HG03060 (cell line): ENCODE measurements around the gene DNAJC12.
"Not testable (repeated sequence)": the region's sequence is repeated elsewhere in the genome, so short reads cannot be mapped to it uniquely, and the experiment has no call there.

Experiments
- ATAC-seq: cut with Tn5 transposase; IDR thresholded peaks from one replicate; pipeline ENCODE4 v1.9.1; 2021; ENCODE audit warnings: low read depth, moderate number of reproducible peaks; ENCODE audit not compliant: unreplicated experiment

Gene DNAJC12

DNA sequence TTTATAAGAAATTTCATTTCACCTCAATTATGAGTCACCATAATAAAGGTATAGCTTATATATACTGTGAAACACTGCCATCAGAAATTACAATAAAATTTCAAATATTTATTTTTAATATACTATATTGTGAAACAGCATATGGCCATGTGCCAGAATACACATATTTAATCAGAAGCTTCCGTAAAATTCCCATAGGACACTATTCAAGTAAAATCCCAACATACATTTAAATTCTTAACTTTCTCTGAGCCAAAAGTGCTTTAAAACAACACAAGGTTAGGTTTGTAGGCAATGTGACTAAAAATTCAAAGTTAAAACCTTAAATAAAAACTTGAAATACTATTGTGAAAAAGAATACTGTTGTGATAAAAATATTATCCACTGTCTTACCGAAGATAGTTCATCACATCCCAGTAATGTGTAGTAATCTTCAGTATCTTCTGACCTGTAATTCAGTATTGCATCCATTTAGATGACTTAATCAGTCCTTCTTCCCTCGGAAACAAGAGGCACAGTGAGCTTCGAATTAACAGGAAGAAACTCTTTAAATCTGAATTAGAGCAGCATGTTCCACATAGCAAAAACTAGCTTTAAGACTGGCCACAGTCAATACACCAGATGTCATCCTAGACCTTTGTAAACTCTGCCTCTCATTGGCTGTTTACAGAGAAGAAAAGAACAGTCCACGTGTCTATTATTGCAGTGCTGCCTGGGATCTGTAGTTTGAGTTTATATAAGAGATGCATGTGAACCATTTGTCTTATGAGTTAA lies at the start of gene DNAJC12:
Gene DNAJC12 (minus strand): TSS at position 648 of the 774 bp plus-strand sequence. CDS start 177 bp downstream, at position 471.
- ATAC-seq = no peak

DNA sequence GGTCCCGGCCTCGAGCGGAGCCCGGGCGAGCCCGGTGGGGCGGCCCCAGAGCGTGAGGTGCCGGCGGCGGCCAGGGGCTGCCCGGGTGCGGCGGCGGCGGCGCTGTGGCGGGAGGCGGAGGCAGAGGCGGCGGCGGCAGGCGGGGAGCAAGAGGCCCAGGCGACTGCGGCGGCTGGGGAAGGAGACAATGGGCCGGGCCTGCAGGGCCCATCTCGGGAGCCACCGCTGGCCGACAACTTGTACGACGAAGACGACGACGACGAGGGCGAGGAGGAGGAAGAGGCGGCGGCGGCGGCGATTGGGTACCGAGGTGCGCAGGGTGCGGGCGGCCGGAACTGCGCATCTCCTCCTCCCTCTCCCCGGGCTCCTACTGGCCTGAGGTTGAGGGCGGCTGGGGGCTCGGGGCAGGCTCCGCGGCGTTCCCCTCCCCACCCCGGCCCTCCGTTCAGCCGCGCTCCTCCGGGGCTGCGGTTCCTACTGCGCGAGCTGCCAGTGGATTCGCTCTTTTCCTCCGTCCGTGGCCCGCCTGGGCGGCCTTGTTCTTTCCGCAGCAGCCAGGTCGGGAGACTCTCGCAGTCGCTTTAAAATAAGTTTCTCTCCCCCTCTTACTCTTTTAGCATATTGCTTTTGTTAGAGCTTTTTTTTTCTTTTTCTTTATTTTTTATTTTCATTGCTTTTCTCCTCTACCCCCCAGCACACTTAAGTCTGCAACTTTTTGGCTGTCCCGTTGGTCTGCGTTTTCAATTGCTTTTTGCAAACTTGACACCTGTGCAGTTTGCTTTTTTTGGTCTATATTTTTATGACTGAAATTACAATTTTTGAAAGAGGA lies 47.1 kb upstream of the DNAJC12 start:
- ATAC-seq = no peak

DNA sequence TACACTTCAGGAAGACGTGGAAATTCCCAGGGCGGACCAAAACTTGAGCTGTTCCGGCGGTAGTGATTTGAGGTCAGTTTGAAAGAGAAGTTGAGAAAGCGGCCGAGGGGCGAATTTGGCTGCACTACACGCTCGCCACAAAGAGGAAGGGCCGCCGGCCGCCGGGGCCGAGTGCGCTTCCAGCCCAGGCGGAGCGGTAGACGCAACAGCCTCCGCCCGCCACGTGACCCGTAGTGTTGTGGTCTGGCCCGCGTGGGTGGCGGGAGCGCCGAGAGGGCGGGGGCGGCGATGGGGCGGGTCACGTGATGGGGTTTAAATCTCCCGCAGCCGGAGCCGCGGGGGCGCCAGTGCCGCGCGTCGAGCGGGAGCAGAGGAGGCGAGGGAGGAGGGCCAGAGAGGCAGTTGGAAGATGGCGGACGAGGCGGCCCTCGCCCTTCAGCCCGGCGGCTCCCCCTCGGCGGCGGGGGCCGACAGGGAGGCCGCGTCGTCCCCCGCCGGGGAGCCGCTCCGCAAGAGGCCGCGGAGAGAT lies 46.4 kb upstream of the DNAJC12 start, which contains the start of gene SIRT1:
Gene SIRT1 (plus strand): TSS at position 344 of the 529 bp plus-strand sequence. CDS start 66 bp downstream, at position 410.
- ATAC-seq = peak; percentile 80

DNA sequence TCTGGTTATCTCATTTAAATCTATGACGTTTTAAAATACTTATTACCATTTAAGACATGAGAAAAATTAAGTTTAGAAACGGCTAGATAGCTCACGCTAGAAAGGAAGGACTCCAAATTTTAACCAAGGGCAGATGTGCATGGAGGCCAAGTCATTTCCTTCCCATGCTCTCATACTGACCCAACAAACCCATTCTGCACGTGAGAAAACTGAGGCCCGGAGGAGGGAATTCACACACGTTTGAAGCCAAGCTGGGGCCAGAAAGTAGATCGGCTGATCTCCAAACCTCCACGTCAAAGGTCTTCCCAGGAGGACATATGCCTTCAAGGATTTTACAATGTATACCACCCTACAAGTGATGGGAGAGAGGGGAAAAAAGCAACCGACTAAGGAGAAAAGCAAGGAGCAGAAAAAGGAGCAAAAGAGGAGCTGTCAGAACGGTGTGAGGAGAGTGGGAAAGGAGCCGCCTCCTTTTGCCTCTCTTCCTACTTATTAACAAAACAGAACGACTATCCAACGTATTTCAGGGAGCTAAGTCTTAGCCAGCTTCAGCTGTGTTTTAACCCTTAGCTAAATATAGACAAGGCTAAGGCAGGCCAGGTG lies 45.8 kb upstream of the DNAJC12 start:
- ATAC-seq = no peak

DNA sequence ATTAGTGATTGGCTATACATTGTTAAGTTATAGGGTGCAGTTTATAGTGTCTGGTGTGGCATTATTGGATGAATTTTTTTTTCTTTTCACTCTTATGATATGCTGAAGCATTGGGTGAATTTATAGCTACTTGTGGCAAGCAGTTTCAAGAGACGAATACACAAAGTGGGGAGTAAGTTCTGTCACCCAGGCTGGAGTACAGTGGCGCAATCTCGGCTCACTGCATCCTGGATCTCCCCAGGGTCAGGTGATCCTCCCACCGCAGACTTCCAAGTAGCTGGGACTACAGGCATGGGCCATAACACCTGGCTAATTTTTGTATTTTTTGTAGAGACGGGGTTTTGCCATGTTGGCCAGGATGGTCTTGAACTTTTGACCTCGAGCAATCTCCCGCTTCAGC lies 40.1 kb upstream of the DNAJC12 start:
- no peak for ATAC-seq

DNA sequence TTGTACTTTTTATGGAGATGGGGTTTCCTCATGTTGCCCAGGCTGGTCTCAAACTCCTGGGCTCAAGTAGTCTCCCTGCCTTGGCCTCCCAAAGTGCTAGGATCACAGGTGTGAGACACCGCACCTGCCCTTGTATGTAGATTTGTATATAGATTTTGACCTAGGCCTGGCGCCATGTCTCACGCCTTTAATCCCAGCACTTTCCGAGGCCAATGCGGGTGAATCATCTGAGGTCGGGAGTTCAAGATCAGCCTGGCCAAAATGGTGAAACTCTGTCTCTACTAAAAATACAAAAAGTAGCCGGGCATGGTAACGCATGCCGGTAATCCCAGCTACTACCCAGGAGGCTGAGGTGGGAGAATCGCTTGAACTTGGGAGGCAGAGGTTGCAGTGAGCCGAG lies 39.4 kb upstream of the DNAJC12 start:
- not testable (repeated sequence) for ATAC-seq

DNA sequence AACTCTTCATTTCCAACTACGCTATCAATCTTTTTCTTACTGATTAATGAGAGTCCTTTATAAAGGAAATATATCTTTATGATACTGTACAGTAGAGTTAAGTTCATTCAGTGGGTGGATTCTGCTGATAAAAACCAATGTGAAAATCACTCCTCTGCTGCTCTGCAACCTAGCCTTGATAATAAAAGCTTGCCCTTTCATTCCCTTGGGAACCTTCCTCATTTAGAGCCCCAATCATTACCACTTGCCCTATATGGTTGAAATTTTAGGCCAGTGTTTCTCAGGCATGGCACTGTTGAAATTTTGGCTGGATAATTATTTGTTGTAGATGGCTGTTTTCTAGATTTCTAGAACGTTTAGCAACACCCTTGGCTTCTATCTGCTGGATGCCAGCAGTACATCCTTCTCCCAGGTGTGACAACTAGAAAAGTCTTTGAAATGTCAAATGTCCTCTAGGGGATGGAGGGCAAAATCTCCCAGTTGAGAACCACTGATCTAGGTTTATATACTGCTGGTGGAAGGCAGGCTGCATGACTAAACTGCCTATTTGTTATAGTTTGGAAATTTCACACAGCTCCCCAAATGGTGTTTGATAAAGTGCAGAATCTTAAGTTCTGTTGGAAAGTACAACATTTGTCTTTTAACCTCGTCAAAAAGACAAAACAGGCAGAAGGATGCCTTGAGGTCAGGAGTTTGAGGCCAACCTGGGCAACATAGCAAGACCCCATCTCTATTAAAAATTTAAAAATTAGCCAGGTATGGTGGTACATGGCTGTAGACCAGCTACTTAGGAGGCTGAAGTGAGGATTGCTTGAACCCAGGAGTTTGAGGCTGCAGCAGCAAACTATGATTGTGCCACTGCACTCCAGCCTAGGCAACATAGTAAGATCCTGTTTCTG lies 37.6 kb upstream of the DNAJC12 start:
- no peak for ATAC-seq

DNA sequence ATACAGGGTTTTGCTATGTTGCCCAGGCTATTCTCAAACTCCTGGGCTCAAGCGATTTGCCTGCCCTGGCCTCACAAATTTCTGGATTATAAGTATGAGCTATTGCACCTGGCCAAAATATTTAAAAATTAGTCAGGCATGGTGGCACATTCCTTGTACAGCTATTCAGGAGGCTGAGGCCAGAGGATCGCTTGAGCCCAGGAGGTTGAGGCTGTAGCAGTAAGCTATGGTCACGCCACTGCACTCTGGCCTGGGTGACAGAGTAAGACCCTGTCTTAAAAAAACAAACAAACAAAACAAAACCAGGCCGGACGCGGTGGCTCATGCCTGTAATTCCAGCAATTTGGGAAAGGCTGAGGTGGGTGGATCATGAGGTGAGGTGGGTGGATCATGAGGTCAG lies 32.0 kb upstream of the DNAJC12 start:
- no peak for ATAC-seq

DNA sequence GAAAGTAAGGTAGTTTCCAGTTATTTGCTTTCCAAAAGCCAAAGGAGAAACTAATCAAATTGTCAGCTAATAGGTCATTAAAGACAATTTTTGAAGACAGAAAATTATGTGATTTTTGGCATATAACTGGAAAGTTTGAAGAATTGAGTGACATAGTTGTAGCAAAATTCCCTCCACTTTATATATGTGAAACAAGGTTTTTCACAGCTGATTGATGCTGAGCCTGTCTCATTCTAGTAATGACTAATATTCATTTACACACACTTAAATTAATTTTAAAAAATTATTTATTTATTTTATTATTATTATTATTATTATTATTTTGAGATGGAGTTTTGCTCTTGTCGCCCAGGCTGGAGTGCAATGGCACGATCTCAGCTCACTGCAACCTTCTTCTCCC lies 30.1 kb upstream of the DNAJC12 start:
- no peak for ATAC-seq

DNA sequence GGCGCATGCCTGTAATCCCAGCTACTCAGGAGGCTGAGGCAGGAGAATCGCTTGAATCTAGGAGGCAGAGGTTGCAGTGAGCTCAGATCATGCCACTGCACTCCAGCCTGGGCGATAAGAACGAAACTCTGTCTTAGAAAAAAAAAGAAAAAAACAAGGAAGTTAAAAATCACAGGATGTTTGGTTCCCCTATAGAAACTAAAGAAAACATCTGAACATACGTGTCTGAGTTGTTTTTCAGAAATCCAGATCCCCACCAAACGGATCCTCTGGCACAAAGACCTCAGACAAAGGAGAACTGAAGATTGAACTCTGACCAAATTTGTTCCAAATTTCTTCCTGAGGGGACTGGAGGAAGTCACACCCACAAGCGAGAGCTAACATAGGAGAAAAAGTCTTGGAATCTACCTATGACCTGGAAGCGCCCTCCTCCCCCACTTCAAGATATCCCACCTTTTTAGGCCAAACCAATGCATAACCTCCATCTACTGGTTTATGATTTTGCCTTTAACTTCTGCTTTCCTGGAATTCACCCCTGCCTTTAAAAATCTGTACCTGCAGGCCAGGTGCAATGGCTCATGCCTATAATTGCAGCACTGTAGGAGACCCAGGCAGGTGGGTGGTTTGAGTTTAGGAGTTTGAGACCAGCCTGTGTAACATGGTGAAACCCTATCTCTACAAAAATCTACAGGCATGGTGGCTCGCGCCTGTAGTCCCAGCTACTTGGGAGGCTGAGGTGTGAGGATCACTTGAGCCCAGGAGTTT lies 26.8 kb upstream of the DNAJC12 start:
- no peak for ATAC-seq

DNA sequence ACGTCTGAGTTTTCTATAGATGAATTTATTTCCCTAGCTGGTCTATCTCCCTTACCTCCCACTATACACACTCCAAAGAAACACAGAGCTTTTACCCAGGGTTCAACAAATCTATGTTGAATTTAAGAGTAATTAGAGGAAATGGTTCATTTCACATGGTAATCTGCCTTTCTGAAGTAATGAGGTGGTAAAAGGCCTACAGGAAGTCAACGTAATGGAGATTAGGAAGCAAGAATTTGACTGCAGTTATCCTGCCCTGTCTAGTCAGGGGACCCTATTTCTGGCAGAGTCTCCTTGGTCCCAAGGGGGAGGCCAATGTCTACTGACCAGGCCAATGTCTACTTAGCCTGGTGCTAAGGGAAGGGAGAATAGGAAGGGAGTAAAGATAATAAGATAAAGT lies 25.1 kb upstream of the DNAJC12 start:
- no peak for ATAC-seq

DNA sequence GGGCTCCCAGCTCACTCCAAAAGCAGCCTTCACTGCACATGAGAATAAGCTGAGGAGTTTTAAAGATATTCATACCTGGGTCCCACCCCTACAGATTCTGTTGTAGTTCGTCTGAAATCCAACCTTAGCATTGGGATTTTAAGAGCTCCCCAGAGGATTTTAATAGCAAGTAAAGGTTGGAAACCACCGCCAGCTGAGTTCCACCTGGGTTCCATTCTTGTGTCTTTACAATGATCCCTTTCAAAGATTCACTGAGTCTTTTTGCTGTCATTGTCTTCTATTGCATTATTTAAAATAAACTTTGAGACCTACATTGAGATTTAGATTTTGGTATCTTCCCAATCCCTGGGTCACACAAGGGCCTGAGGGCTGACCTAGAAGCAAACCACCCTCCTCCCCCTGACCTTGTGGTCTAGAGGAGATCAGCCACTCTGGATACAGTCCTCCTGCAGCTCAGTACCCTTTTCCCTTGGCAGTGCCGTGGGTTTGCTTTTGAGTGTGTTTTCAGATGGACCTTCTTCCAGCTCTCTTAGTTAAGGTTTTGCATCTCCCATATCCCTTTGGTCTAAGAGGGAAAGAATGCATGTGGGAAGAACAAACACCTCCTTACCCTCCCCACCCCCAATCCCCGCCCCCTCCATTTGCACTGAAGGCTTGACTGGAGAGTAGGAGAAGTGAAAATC lies 23.9 kb upstream of the DNAJC12 start:
- no peak for ATAC-seq

DNA sequence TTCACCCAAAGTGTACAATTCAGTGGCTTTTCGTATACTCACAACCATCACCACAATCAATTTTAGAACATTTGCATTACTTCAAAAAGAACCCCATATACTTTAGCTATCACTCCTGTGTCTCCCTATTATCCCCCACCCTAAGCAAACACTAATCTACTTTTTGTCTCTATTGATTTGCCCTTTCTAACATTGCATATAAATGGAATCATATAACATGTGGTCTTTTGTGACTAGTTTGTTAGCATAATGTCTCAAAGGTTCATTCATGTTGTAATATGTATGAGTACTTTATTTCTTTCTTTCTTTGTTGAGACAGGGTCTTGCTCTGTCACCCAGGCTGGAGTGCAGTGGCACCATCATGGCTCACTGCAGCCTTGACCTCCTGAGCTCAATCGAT lies 21.0 kb upstream of the DNAJC12 start:
- ATAC-seq = no peak

DNA sequence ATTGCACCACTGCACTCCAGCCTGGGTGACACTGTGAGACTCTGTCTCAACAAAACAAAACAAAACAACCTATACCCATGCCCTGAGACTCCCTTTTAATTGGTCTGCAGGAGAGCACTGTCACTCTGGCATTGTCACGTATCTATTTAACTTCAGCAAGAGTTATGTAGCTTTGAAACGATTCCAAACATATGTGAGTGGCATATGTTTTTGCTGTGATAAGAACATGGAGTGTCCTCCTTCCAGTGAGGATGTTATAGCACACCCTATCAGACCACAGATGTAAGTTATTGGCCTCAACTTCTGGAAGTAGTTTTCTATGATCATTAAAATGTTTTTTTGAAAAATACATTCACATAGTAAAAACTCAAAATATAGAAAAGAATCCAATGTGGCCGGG lies 15.5 kb upstream of the DNAJC12 start:
- ATAC-seq = no peak

DNA sequence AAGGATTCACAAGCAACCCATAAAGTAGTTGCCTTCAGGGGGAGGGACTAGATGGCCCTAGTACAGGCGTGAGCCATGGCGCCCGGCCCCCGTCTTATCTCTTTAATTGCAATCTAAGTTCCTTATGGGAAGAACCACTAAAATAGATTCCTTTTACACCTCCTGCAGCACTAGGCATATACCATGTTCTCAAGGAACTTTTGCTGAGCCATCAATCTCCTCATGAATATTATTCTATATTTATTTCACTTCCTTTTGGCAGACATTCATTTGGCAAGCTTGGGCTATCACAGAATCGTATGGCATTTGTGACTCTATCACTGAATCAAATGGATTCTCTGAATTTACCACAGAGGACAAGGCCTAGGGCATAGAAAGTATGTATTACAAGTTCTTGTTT lies 14.8 kb upstream of the DNAJC12 start:
- no peak for ATAC-seq

DNA sequence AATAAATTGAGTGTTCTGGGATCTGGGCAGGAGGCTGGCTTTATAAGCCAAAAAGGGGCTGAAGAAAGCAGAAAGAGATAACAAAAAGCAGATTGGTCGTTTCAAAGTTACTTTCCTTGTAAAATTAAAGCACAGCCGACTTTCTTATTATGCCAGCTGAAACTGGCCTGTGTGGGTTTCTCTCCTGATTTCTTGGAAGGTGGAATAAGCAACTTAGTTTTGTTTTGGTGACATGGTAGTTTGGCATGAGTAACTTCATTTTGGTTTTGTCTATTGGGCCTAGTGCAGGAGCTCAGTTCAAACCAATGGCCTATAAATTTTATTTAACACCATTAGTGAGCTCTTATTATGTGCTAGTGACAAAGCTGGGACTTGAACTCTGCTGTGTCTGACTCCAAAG lies 13.2 kb upstream of the DNAJC12 start:
- no peak for ATAC-seq

DNA sequence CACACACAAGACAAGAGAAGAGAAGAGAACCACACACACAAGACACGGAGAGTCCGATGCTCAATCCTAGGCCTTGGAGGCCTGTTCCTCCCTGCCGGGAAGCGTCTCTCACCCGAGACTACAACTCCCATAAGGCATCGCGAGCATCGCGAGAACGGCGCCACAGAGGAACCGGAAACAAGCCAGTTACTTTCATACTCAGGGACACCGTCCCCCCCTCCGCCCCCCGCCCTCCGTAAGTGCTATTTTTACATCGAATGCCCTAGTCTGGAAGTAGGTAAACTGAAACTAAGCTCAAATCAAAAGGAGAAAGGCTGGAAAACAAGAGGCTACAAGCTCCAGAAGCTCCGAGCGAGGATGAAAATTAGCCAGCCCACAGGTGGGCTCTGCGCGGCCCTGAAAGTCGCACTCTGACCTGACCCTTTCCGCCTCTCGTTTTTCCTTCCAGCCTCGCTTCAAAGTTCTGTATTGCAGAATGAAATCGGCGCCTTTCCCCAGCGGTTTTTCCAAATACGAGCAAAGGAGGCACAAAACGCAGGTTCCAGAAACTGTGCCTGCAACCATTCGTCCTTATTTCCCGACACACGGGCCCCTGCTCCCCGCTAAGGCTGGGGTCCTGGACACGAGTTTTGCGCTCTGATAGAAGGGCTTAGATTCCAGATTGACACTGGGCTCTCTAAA lies 11.5 kb upstream of the DNAJC12 start:
- ATAC-seq = peak; percentile 92

DNA sequence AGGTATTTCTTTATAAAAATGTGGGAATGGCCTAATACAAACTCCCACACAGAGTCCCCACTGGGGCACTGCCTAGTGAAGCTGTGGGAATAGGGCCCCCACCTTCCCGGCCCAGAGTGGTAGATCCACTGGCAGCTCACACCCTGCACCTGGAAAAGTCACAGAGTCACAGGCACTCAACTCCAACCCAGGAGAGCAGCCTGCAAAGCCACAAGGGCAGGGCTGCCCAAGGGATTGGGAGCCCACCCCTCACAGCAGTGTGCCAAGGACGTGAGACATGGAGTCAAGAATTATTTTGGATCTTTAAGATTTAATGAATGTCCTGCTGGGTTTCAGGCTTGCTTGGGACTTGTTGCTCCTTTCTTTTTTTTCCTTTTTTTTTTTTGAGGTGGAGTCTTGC lies 5.3 kb upstream of the DNAJC12 start:
- ATAC-seq = no peak
